NCI-H1417 treated with DMSO at 0.1 percent for 48 hours (cell line): ENCODE measurements around the gene HOXB8.

Experiments
- DNase-seq: peaks from one replicate; lab custom pipeline; 2025; lab: John Stamatoyannopoulos, UW

HOXB8 gene

GRCh38 chr17:48610282-48611211, 4.5 kb downstream of the HOXB8 start, which contains the start of gene HOXB7:
HOXB7 (minus strand) TSS chr17:48611017; CDS start chr17:48610918, 99 bp downstream.
- no peak for DNase-seq

- no peak for DNase-seq
These were observed 5.3 kb downstream of the HOXB8 start for GRCh38 chr17:48609759-48610281.

DNA sequence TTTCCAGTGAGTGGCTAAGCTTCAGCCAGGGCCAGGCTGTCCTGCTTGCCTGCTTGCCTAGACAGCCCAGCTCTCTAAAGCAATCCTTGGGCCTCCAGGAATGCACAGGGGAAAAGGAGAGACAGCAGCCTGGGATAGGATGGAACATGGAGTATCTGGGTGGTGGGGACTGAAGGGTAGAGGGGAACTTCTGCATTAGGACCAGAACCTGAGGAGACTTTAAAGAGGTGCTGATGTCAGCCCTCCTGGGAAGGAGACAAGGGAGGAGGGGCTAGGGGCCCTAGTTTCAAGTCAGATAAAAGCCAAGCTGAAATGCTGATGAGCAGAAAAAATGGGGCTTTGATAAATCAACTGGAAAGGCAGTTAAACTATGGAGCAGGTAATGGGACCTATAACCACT, 6.1 kb downstream of the HOXB8 start:
- no peak for DNase-seq

GRCh38 chr17:48608494-48608834, 6.6 kb downstream of the HOXB8 start:
- DNase-seq: no peak

DNA sequence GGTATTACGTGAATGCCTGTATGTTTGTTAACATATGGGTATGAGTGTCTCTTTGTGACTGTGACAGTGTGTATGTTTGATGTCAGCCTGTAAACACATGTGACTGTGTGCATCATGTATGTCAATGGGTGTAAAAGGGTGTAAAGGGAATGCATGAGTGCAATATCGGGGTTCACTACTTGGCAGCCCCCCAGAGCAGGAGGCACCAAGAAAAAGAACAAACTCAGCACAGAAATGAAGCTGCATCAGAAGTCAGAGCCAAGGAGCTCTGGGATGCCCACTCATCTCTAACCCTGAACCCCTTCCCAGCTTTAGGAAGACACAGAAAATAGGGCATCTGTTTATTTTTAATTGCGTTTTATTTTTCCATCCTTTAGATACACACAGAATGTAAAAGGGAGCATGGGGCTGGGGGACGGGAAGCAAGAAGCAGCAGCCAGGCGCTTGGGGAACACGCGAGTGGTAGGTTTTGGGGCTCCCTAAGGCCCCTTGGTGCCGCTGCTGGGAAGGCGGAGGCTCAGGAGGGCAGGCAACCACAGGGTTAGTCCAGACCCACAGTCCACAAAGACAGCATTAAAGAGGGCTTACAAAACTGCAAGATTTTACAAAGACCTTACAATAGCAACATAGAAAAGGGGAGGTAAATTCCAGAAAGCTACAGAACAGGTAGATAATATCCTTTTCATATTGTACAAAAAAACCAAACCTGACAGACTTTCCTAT, 8.0 kb downstream of the HOXB8 start:
- DNase-seq: no peak

DNA sequence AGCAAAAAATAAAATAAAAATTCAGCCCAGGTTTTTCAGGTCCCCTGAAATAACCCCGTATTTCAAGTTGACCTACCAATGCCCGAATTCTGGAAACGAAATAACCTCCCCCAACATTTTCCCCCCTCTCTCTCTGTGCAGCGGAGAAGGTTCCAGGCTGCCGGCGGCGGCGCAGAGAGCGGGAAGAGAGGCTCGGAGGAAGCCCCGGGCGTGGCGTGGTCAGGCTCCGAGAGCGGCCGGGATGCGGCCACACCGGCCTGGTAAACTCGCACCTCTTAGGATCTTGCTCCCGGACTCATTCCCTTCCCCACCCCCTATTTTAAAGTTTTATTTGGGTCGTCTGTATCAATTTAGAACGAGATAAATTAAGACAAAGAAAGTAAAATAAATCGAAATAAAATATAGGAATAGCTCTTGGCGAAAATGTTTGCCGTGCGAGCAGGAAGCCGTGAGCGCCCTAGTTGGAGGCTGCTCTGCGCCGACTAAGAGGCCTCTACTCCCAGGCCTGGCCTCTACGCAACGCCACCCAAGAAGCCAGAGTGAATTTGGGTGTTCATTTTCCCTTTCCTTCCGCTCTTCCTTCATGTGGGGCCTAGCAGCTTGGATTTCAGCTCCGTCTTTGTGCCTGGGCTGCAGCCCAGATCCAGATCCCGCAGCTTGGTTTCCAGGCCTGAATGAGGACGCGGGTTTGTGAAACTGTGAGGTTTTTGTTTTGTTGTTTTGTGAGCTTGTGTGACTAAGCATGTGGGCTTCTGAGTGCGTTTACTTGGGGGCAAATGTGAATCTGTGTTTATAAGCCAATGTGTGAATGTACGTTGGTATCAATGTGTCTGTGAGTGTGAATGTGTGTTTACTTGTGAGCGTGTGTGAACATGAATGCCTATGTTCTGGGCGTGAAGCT, 8.9 kb downstream of the HOXB8 start:
- DNase-seq: no peak

- DNase-seq: no peak
These were observed 9.6 kb downstream of the HOXB8 start for GRCh38 chr17:48605409-48605919.

DNA sequence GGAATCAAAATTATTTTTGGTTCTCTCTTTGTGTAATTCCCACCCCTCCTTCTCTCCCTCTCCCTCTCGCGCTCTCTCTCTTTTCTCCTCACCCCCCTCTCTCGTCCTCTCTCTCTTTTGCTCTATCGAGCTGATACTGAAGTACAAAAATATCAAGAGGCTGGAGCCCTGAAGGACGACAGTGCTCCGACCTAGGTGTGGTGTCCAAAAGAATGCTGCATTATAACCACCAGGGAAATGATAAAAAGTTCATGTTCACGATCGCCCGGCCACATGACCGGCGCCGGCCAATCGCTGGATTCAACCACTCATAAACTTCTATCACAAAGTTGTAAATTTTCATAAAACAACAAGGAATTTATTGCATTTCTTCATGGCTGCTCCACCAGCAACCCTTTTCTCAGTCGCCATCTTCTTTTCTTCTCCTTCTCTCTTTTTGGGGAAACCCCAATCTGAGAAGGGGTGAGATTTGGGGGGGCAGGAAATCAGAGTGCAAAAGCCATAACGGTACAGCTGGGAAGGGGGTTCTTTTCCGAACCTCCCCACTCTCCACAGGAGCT, 10.2 kb downstream of the HOXB8 start, which contains the start of gene HOXB6:
Gene HOXB6, minus strand, starts transcription at position 217 of the 560 bp plus-strand sequence. CDS start 6,836 bp downstream, outside the sequence.
- DNase-seq: no peak

GRCh38 chr17:48603959-48604769, 10.9 kb downstream of the HOXB8 start:
- DNase-seq: no peak

- DNase-seq: no peak
These were observed 13.3 kb downstream of the HOXB8 start for GRCh38 chr17:48601539-48602425.

GRCh38 chr17:48601207-48601538, 13.9 kb downstream of the HOXB8 start:
- no peak for DNase-seq

- DNase-seq: no peak
These were observed 14.6 kb downstream of the HOXB8 start for GRCh38 chr17:48600244-48601098.

- DNase-seq: no peak
These were observed 15.7 kb downstream of the HOXB8 start for GRCh38 chr17:48599354-48599753.

- DNase-seq: no peak
These were observed 16.4 kb downstream of the HOXB8 start for GRCh38 chr17:48598736-48599135.

DNA sequence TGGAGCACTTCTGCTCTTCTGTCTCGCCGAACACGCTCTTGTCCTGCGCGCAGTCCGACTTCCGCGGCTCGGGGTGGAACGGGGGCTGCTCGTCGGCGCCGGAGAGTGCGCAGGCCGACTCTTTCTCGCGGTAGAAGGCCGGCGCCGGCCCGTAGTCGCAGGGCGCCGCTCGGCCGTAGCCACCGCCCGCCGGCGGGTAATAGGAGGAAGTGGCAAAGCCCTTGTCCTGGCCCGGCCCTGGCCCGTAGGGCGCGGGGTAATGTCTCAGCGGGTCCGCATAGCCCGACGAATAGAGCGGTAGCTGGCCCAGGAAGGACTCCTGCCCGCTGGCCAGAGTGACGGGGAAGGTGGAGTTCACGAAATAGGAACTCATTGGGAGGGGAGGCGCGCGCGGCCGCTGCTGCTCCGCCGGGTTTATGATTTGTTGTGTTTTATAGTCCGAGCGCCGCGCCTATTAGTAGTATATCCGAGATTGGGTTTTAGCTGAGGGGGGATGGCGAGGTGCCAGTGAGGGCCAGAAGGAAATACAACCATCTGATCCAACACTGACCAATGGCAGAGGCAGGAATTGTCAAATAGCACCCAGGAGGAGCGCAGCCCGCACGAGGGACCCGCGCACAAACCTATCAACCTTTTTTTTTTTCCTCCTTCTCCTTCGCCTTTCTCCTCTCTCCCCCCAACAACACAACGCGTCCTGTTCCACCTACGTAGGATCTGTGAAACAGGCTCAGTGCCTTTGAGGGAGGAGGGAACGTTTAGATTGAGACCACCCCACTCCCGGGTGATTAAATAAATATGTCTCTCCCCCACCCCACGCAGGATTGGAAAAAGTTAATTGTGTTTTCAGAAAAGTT, 17.1 kb downstream of the HOXB8 start:
- DNase-seq: no peak

- DNase-seq: no peak
These were observed 17.6 kb downstream of the HOXB8 start for GRCh38 chr17:48597528-48597777.

GRCh38 chr17:48596735-48597527, 18.2 kb downstream of the HOXB8 start:
- DNase-seq: no peak
